ENCODE measurements around the gene NLRC5.

DNA sequence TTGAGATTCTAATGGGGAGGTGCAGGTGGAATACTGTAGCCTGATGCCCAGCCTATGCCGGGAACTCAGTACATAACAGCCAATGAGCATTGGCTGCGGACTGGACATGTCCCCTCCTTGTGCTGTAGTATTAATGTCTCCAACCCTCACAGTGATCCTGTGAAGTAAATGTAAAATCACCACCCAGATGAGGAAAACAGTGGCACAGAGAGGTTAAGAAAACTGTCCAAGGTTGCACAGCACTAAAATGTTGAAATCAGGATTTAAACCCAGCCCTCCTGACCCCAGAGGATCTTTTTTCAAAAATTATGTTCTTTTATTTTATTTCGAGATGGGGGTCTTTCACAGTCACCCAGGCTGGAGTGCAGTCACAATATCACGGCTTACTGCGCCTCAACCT is 7.9 kb downstream of the NLRC5 start:
- TF ChIP-seq EZH2 (IDR thresholded peaks at IDR 0.05) (no peak), EZH2phosphoT487 (IDR thresholded peaks at IDR 0.05) (no peak)
- TF ChIP-seq, protein P1, sequence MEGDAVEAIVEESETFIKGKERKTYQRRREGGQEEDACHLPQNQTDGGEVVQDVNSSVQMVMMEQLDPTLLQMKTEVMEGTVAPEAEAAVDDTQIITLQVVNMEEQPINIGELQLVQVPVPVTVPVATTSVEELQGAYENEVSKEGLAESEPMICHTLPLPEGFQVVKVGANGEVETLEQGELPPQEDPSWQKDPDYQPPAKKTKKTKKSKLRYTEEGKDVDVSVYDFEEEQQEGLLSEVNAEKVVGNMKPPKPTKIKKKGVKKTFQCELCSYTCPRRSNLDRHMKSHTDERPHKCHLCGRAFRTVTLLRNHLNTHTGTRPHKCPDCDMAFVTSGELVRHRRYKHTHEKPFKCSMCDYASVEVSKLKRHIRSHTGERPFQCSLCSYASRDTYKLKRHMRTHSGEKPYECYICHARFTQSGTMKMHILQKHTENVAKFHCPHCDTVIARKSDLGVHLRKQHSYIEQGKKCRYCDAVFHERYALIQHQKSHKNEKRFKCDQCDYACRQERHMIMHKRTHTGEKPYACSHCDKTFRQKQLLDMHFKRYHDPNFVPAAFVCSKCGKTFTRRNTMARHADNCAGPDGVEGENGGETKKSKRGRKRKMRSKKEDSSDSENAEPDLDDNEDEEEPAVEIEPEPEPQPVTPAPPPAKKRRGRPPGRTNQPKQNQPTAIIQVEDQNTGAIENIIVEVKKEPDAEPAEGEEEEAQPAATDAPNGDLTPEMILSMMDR (IDR thresholded peaks at IDR 0.05) = no peak

Data from neural progenitor cell (in vitro differentiated cells).